NCI-H1417 (cell line): ENCODE results near the gene ZPLD1.

Source experiments
- DNase-seq, 3 experiments: peaks; one replicate each; lab custom pipeline; 2025; lab: John Stamatoyannopoulos, UW

The ZPLD1 gene

DNA sequence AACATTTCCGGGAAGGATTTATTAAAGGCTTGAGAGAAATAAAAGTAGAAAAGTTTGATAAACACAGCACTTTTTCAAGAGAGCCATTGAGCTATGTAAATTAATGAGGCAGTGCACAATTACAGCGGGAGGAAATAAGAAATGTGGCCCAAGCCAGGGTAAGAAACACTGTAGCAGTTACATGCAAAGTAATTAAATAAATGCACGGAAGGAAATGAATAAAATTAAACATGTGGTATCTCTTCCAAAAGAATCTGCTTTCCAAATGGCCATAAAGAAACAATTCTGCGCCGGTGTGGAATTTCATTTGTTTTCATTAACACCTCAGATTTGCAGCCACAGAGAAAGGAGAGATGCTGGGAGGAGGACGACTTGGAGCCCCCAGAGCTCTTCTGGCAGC is 35.3 kb downstream of the ZPLD1 start:
- no peak for DNase-seq

DNA sequence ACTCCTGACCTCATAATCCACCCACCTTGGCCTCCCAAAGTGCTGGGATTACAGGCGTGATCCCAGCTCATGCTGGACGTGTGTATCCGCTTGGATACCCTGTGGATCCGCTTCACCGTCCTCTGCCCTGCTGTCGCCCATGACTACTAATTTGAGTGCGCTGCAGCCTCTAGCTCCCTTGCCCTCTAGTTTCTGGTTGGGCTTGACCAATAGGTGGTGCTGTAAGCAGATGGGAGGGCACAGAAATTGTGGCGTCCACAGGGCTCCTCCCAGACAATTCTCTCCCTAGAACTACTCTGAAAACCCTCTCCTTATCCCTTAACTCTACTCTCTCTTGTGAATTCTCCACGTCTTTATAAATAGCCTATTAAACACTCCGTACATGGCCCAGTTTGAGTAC is 36.2 kb downstream of the ZPLD1 start:
- no peak for DNase-seq

DNA sequence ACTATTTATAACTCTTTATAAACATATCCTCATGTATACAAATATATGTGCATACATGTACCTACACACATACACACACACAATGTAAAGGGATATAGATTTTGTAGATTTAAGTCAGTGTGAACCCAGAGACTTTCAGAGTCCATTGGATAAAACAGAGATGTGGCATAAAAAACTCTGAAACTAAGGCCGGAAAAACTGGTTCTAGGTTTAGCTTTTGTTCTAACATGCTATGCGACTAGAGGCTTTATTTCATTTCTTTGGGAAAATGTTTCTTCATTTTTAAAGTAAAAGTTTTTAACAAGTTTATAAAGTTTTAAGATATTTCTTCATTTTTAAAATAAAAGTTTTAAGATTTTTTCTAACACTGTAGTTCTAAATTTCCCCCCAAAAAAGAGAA is 36.7 kb downstream of the ZPLD1 start:
- no peak for DNase-seq

DNA sequence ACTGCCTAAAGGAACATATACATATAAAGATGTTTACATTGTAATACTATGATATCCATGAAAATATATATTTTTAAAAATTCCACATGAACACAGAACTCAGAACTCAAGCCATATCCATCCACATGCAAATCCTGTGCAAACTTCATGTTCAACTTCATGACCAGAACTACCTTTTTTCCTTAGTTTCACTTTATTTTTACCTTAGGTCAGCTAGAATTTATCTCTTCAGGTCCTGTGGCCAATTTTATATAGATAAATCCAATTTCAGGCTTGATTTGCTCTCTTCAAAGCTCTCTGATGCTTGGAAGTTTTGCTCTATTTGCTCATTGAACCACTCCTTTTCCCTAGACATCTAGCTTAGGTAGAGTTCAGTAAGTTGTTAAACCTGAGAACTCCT is 38.8 kb downstream of the ZPLD1 start:
- no peak for DNase-seq

DNA sequence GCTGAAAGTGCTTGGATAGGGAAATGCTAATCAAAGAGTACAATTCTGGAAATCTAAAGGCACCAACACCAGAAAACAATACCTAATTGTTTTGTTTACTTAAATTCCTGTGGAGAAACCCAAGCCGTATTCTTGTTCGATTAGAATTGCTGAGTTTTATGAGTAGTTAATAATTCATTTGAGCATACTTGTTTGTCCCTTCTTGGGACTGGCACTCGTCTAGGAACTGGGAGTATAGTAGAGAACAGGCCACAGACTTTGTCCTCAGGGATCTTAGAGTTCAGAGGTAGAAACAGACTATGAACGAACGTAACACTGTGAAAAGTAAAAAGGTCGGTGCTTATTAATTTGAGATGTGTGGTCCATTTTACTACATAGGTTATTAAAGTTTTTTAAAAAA is 39.4 kb downstream of the ZPLD1 start:
- no peak for DNase-seq

DNA sequence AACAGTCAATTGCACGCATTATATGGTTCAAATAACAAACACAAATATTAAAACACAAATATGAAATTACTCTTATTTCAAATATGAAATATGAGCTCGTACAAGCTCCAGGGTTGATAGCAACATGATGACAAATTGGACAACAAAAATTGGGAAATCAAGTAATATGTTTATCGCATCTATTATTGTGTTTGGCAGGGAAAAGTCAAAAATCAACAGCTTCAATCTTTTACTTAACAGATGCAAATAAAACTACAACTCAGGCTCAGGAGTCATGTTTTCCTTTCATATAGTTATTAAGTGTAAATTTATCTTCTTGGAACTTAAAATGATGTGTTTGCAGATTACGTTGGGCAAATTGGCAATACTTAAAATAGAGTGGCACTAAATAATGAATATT is 41.4 kb downstream of the ZPLD1 start:
- DNase-seq: no peak

DNA sequence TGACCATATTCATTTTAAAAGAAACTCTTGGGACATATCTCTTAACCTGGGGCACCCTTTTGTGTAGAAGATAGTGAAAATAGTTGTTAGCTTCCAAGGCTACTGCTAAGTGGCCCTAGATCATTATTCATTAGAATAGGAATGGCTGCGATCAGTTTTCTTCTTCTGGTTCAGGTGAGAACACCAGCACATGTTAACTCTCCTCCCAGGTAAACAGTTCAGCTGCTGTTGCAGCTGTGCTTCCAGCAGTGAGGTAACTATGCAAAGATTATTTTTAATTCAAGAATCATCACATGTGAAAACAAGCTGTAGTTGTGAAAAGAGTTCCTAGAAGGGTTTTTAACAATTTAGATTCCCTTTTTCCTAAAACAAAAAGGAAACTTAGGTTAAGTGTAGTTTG is 43.3 kb downstream of the ZPLD1 start:
- DNase-seq: peak in 2 of 3 experiments; percentile 29 to 73

DNA sequence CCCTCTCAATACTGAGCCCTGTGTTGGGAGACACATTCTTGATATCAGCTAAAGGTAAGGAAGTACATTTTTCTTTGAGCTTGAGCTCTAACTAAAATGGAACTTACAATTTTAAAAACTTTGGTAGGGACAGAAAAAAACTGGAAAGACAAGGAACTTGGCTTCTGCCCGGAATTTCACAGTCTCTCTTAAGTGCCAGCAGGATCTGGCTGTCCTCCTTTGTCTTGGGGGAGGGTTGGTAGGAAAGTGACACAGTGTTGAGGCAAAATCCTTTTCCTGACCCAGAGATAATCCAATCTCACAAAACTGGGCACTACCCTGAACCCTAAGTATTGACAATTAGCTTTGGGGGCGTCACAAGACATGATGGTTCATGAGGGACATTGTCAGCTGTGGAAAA is 45.3 kb downstream of the ZPLD1 start:
- no peak for DNase-seq

DNA sequence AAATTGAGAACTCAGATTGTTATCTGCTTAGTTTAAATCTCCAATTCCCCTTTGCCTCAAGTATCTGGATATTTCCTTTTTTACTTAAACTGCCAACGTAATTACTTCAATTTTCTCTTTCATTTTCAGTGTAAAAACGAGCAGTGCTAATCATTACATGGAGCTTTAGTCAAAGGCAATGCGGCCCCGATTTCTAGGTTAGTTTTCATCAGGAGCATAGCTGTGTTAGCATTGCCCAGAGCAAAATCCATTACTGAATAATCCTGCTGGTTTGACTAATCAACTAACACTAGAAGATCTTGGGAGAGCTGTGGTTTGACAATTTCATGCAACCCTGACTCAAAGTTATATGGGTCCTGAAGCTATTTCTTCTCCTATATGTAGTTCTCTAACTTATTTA is 46.2 kb downstream of the ZPLD1 start:
- DNase-seq: no peak

DNA sequence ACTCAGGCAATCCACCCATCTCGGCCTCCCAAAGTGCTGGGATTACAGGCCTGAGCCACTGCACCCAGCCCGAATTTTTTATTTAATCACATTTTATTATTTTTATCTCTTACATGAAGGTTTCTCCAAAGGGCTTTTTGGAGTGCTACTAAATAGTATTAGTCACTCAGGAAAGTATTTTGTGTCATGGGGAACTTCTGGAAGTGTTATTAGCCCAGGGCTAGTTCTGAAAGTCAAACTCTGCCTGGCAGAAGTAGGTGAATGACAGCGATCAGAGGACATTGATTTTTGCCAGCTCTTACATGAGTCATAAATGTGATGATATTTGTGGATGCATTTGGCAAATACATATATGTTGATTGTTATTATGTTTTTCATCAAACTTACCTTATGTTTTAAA is 48.7 kb downstream of the ZPLD1 start:
- no peak for DNase-seq

DNA sequence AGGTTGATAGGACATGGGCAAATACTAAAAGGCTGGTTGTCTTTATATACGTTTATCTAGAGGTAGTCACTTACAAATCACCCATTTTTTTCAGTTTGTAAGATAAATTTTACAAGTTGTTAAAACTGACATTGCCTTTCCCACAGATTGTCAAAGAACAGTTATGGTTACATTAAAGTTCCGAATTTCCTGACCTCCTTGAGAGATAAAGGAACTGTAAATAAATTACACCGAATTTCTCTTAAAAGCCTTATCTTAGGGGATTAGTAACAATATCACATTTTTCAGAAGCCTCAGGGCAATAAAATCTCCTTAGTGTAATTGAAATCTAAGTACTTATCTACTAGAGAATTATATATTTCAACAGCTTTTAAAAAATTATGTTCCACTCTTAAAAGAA is 49.5 kb downstream of the ZPLD1 start:
- DNase-seq: no peak

DNA sequence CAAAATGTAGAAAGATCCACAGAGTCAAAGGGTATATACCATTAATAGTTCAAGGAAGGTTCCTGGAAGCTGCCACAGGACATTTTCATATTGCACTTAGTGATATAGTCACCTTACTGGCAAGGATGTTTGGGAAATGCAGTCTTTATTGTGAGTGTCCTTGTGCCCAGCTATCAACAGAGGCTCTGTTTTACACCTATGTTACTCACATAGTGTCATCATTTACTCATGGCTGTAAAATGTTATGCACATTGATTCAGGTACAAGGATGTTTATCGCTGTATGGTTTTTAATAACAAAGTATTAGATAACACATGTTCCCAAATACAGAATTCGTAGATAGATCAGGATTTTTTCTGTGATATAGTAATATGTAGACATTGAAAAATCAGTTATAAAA is 50.9 kb downstream of the ZPLD1 start:
- no peak for DNase-seq

DNA sequence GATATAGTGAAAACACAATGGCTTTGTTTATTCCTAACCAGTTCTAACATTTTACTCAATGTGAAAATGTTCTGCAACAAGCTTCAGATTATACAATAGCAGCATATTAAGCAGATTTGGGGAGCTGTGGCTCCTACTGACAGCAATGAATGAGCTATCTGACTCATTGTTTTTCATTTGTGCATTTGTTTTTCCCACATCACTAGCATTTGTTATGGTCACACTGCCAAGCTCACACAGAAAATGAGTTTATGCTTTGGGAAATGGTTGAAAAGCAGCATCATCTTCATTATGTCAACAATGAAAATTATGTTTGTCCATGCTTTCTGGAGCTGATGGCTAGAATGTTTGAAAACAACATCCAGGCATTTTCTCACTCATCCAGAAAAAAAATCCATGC is 53.5 kb downstream of the ZPLD1 start:
- DNase-seq: no peak

DNA sequence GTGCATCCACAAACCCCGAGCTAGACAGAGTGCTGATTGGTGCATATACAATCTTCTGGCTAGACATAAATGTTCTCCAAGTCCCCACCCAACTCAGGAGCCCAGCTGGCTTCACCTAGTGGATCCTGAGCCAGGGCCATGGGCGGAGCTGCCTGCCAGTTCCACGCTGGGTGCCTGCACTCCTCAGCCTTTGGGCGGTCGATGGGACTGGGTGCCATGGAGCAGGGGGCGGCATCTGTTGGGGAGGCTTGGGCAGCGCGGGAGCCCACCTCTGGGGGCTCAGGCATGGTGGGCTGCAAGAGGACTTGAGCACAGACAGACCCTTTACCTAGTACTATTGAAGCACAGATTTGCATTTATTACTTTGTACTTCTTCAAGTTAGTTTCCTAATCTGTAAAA is 57.5 kb downstream of the ZPLD1 start:
- DNase-seq: no peak

DNA sequence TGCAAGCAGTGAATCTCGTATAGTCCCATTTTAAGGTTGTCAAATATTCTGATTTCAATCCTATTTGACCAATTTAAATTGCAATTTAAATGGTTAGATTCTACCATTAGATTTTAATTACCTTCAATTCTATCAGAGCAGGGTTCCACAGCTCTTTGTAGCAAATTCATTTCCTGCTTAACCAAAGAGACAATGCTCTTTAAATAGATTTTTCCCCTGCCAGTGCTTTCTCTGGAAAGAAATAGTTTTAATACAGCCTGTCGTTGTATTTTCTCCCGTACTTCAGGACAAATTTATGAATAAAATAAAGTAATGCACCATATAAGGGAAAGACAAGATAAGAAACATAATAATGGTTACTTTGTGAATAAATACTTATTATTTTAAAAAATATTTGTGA is 62.8 kb downstream of the ZPLD1 start:
- DNase-seq: no peak

DNA sequence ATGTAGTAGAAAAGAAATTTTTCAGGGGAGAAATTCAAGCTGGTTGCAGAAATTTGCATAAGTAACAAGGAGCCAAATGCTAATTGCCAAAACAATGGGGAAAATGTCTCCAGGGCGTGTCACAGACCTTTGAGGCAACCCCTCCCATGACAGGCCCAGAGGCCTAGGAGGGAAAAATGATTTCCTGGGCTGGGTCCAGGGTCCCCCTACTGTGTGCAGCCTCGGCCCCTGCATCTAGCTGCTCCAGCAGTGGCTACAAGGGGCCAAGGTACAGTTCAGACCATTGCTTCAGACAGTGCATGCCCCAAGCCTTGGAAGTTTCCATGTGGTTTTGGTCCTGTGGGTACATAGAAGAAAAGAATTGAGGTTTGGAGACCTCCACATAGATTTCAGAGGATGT is 70.7 kb downstream of the ZPLD1 start:
- DNase-seq: no peak

DNA sequence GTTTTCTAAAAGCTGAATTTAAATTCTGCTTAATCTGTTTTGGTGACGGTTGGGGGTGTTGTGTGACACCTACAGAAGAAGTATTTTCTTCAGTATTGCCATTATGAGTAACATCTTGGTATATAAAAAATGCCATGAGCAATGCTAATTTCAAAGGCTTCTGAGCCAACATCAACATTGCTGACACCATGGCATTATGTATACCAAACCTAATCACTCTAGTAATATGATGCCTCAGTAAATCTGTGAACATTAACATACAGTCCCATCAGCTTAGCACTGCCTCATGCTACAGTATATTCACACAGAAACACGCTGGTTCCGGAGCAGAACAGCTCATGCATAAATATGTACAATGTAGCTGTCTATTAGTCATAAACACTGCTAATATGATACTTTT is 75.8 kb downstream of the ZPLD1 start:
- DNase-seq: no peak

DNA sequence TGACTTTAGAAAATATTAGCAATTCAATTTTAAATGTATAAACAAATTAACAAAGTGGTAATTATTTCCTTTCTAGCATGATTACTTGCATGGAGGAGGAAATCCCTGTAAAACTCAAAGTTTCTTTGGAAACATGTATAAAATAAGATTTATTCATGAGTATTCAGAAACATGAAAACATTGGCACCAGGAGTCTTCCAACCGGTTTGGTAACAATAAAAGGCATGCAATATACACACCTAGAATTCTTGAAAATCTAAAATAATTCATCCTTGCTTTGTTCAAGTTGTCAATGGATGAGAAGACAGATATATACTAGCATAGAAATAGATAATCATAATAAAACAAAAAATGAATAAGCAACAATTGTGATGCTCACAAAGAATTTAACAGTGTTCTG is 76.4 kb downstream of the ZPLD1 start:
- no peak for DNase-seq

DNA sequence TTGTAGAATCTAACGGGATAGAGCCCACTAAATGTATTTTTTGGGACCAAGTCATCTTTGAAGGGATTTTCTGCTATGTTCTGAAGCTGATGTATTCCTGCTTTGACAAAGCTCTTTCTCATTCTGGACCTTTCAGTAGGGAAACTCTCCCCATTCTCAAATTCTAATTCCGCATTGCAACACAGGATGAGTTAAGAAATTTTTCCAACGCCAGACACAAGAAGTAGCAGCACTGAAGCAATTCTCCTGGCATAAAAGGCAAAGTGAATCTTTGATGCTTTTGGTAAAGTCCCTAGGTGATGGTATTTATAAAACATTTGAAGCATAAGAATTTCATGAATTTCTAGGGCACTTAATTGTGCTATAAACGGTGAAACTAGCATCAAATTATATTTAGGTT is 76.8 kb downstream of the ZPLD1 start:
- no peak for DNase-seq

DNA sequence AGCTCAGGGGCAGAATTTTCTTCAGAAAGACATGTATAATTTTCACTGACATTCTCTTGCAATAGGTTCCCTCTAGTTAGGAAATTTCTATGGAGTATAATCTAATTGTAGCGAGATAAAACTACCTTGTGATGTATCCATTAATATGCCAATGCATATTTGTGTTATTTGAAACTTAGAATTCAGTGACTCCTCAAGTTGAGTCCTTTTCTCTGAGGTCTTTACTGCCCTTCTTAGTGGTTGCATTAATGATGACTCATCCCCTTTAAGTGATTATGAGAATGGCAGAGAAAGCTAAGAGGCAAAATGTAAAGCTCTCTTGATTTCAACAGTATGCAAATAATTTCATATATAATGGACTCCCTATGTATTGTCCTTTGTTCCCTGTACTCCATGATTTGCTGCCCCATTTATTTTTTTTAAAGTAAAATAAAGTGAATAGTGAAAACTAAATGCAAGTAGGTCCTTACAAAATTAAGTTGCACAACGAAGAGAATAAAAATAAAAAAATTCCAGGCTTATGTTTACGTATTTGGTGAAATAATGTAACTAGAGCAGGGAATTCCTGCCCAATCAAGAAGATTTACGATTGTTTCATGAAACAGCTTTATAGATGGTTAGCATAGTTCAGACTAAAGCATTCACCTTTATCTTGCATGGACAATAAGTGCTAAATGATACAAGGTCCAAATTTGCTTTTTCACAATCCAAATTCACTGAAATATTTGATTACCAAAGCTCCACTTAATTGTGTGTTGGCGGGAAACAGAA is 78.1 kb downstream of the ZPLD1 start:
- DNase-seq: peak in 2 of 3 experiments; percentile 1 to 60

DNA sequence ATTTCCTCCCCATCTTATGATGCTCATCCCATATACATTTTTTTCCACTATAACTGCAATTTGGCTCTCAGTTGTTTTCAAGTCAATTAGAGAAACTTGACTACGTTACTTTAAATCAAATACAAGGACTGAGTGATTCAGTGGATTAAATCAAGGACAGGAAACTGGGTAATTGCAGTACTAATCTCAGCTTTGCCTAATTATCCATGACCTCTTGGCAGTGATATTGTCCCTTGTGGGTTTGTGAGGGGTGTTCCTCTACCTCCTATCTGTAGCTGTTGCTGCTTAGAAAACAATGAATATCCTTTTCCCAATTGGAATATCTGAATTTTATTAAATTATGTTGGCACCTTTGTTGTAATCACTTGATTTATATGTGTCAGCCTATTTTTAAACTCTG is 79.4 kb downstream of the ZPLD1 start:
- peak in 2 of 3 experiments; percentile 2 to 70 for DNase-seq

DNA sequence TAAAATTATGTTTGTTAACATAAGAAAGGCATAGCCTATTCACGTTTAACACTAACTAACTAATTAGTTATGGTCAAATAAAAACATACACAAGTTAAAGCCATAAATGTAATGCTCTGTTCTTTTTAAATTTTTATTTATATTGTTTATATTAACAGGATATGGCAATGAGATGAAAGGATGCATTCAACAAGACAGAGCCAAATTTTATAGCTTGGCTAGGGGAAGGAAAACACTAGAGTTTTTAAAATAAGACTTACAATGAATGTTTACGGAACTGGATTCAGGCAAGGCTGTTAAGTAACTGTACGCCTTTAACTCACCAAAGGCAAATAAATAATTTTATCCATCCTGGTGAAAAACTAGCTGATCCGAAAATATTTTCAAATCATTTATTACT is 86.4 kb downstream of the ZPLD1 start:
- peak in 1 of 3 experiments; percentile 8 for DNase-seq

DNA sequence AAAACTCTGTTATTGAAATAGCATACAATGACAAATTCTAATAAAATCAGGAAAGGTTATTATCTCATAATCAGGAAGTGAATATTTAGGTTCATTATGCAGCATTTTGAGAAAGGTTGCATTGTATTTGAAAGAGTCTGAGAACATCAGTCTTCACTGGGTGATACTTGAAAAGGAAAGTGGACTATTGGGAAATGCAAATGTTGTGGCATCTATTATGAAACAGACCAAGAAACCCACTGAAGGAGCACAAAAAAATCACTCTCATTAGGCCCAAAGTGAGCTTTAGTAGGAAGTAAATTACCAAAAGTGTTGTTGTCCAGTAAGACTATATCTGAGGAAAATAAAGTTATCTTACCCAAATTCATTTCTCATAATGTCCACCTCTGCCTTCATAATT is 90.8 kb downstream of the ZPLD1 start:
- no peak for DNase-seq

DNA sequence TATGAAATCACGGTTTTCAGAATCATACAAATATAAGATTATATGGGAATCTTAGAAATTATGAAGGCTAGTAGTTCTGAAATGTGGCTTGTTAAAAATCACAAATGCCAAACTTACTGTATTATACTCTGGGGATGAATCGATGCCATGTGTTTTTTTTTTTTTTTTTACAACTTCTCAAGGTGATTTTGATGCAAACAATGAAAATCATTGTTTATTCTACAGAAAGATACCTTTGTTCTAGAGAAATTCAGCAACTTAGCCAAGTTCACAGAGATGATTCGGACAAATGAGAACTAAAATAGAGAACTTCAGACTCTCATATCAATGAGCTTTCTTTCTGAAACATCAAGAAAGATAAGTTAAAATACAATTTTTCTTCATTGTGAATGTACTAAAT is 92.0 kb downstream of the ZPLD1 start:
- DNase-seq: no peak

DNA sequence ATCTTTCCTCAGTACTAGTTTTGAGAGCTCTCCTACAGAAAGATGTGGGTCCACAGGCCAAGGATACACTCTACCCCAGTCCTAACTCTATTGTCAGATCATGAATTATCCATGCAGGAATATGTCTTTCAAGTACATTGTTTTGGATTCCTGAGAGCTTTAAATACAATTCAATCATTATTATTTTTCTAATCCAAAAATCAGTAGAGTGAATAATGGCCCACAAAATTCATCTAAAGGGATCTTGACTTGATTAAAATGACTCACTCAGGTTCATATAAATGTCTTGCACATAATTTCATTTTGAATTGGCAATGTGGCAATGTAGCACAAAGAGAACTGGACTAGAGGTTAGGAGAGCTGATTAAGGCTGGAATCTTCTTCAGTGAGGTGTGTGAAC is 93.9 kb downstream of the ZPLD1 start:
- no peak for DNase-seq
